ENCODE results near the gene KCNK3. TPM values are rescaled to one million over a fixed set of nuclear protein-coding genes. Genes with fewer than 3 reads are reported as not detected.
A peak's percentile ranks its signal among the peaks of the same experiment; 100 is the strongest.

KCNK3 gene
- total and polyA plus RNA-seq, 9 donors: 0.76 to 78.2 (median 2.1) TPM

- intact Hi-C loops (cut with DNase I): no loop called here
- Histone ChIP-seq H3K27ac (peak overlapping the region; percentile 69 to 81), H3K27me3 (no peaks in the 10 kb centered on the region), H3K9me3 (no peaks in the 10 kb centered on the region), H3K4me3 (peak overlapping the region; percentile 71), H3K4me1 (ENCODE audit: insufficient read depth) (peaks cover 9% of the 10 kb centered on the region), H3K36me3 (no peaks in the 10 kb centered on the region)
- TF ChIP-seq EP300 (IDR thresholded peaks at IDR 0.05): no peak
- no peak for TF ChIP-seq CTCF (IDR thresholded peaks at IDR 0.05)
- no peak for TF ChIP-seq POLR2A (IDR thresholded peaks at IDR 0.05)
- DNase-seq: no peak
- 7 to 14% (median 8%) methylated on average over 3 of the region's 3 CpGs for WGBS, 3 donors
Measured at GRCh38 chr2:26764906-26765305, 72.4 kb downstream of the KCNK3 start.

- H3K9me3 ChIP-seq: no peaks in the 10 kb centered on the region
Measured at GRCh38 chr2:26765475-26766200, 73.1 kb downstream of the KCNK3 start.

GRCh38 chr2:26767129-26767528 is 74.6 kb downstream of the KCNK3 start:
- Histone ChIP-seq H3K4me1 (ENCODE audit: insufficient read depth) (peaks cover 23% of the 10 kb centered on the region), H3K9me3 (no peaks in the 10 kb centered on the region), H3K27ac (no peak overlapping the region), H3K4me3 (no peak overlapping the region), H3K36me3 (no peaks in the 10 kb centered on the region), H3K27me3 (no peaks in the 10 kb centered on the region)
- 74 to 82% (median 75%) methylated on average over 5 of the region's 5 CpGs for WGBS, 3 donors
- no peak for DNase-seq
- no peak for TF ChIP-seq CTCF (IDR thresholded peaks at IDR 0.05)
- TF ChIP-seq POLR2A (IDR thresholded peaks at IDR 0.05): no peak
- TF ChIP-seq EP300 (IDR thresholded peaks at IDR 0.05): no peak
- intact Hi-C loops (cut with DNase I): no loop called here

More at GRCh38 chr2:26765475-26766200, 73.1 kb downstream of the KCNK3 start:
- no peak overlapping the region for H3K27ac ChIP-seq
- H3K27me3 ChIP-seq: no peaks in the 10 kb centered on the region
- intact Hi-C loops (cut with DNase I): no loop called here
- H3K36me3 ChIP-seq: no peaks in the 10 kb centered on the region
- 84 to 87% (median 85%) methylated on average over 10 of the region's 10 CpGs for WGBS, 3 donors
- H3K4me1 ChIP-seq (ENCODE audit: insufficient read depth): peaks cover 10% of the 10 kb centered on the region
- TF ChIP-seq EP300 (IDR thresholded peaks at IDR 0.05) (no peak), POLR2A (IDR thresholded peaks at IDR 0.05) (no peak), CTCF (IDR thresholded peaks at IDR 0.05) (no peak)
- no peak for DNase-seq
- H3K4me3 ChIP-seq: no peak overlapping the region

- H3K36me3 ChIP-seq: no peaks in the 10 kb centered on the region
- no peak overlapping the region for H3K4me3 ChIP-seq
- intact Hi-C loops (cut with DNase I): no loop called here
- H3K27me3 ChIP-seq: no peaks in the 10 kb centered on the region
- no peak overlapping the region for H3K27ac ChIP-seq
- peaks cover 32% of the 10 kb centered on the region for H3K4me1 ChIP-seq (ENCODE audit: insufficient read depth)
- no peak for DNase-seq
- WGBS, 3 donors: 92 to 97% (median 94%) methylated on average over 5 of the region's 5 CpGs
- TF ChIP-seq CTCF (IDR thresholded peaks at IDR 0.05) (no peak), POLR2A (IDR thresholded peaks at IDR 0.05) (no peak), EP300 (IDR thresholded peaks at IDR 0.05) (no peak)
- H3K9me3 ChIP-seq: no peaks in the 10 kb centered on the region
Measured at GRCh38 chr2:26767894-26768487, 75.5 kb downstream of the KCNK3 start.

Measured in ovary (tissue), 9 donors.